H1 (cell line): Measurements from ENCODE around the gene WNT3A. TPM values are rescaled to one million over a fixed set of nuclear protein-coding genes. Genes with fewer than 3 reads are reported as not detected.
A peak's percentile ranks its signal among the peaks of the same experiment; 100 is the strongest.

Experiments used
- CTCF ChIA-PET: fragments of 300-600 bp; sonication (Branson Sonifier 250); formaldehyde crosslinking; loops from one replicate; lab custom pipeline; 2021; ENCODE audit not compliant: partially characterized antibody; lab: Charles Lee
- POLR2A ChIA-PET: fragments of 300-600 bp; sonication (Branson Sonifier 250); formaldehyde crosslinking; loops from one replicate; lab custom pipeline; 2021; ENCODE audit warnings: inconsistent platforms; ENCODE audit not compliant: partially characterized antibody; lab: Charles Lee
- DNase-seq, 2 experiments: peaks; one replicate each; pipeline versions ENCODE4 v3.0.0 to v3.0.0-alpha.2; 2010 to 2022; ENCODE audit warnings: low spot score in 2 of 2, low read depth in 1 of 2, mixed read lengths in 1 of 2
- FAIRE-seq: peaks from 2 replicates; lab custom pipeline; 2011; peaks lifted over from hg19 to GRCh38; lab: Jason Lieb, UNC
- H2AFZ ChIP-seq: 2 replicates; pipeline ENCODE4 v1.8.1; 2012; ENCODE audit warnings: low read length, inconsistent platforms
- H2AK5ac ChIP-seq: 2 replicates; pipeline ENCODE4 v1.6.1; 2013; ENCODE audit warnings: low read depth, low read length
- H2BK120ac ChIP-seq: replicated peaks from 2 replicates; pipeline ENCODE3; 2013; ENCODE audit warnings: low read depth, low read length, inconsistent platforms
- H2BK12ac ChIP-seq: 2 replicates; pipeline ENCODE4 v1.6.1; 2013; ENCODE audit warnings: low read depth, low read length
- H2BK15ac ChIP-seq: 2 replicates; pipeline ENCODE4 v1.6.1; 2013; ENCODE audit warnings: low read length
- H2BK20ac ChIP-seq: 2 replicates; pipeline ENCODE4 v1.6.1; 2013; ENCODE audit warnings: low read length
- H2BK5ac ChIP-seq: 2 replicates; pipeline ENCODE4 v1.6.1; 2013; ENCODE audit warnings: low read depth, low read length
- H3K14ac ChIP-seq: 2 replicates; pipeline ENCODE4 v1.6.1; 2013; ENCODE audit warnings: inconsistent platforms; ENCODE audit not compliant: insufficient read length
- H3K18ac ChIP-seq: 2 replicates; pipeline ENCODE4 v1.6.1; 2013; ENCODE audit warnings: low read length; ENCODE audit errors: extremely low read depth
- H3K23ac ChIP-seq: 2 replicates; pipeline ENCODE4 v1.6.1; 2013; ENCODE audit warnings: inconsistent platforms; ENCODE audit not compliant: insufficient read length
- H3K23me2 ChIP-seq: 2 replicates; pipeline ENCODE4 v1.6.1; 2013; ENCODE audit warnings: low read depth, low read length
- H3K27ac ChIP-seq: 2 replicates; pipeline ENCODE4 v1.6.1; 2011; ENCODE audit warnings: low read depth, low read length, inconsistent platforms
- H3K27me3 ChIP-seq, 4 experiments: replicated peaks in 1 of 4; 1 replicate in 1 of 4; 2 replicates in 3 of 4; pipeline versions ENCODE4 v1.6.1 to v1.8.1; 2011 to 2013; ENCODE audit warnings: low read length in 3 of 4, mild to moderate bottlenecking in 3 of 4, inconsistent platforms in 2 of 4, mixed read lengths in 2 of 4, moderate library complexity in 1 of 4; ENCODE audit not compliant: control insufficient read depth in 3 of 4, insufficient read depth in 3 of 4; ENCODE audit errors: extremely low read depth in 1 of 4
- H3K36me3 ChIP-seq, 4 experiments: 2 replicates each; pipeline versions ENCODE4 v1.6.1 to v1.8.1; 2011 to 2013; ENCODE audit warnings: mild to moderate bottlenecking in 4 of 4, low read length in 3 of 4, moderate library complexity in 2 of 4, control low read depth in 1 of 4, inconsistent platforms in 1 of 4; ENCODE audit not compliant: insufficient read depth in 4 of 4, control insufficient read depth in 2 of 4
- H3K4ac ChIP-seq: replicated peaks from 2 replicates; pipeline ENCODE3; 2013; ENCODE audit warnings: low read length, low read depth, mixed read lengths, inconsistent platforms; ENCODE audit not compliant: insufficient read length
- H3K4me1 ChIP-seq, 4 experiments: replicated peaks in 1 of 4; 1 replicate in 1 of 4; 2 replicates in 3 of 4; pipeline versions ENCODE4 v1.6.1 to v1.8.1; 2011 to 2013; ENCODE audit warnings: low read length in 3 of 4, inconsistent platforms in 2 of 4, mixed read lengths in 1 of 4; ENCODE audit not compliant: insufficient read depth in 4 of 4, control insufficient read depth in 3 of 4
- H3K4me2 ChIP-seq, 2 experiments: 2 replicates each; pipeline versions ENCODE4 v1.6.1 to v1.8.1; 2011 to 2013; ENCODE audit warnings: low read depth in 2 of 2, low read length in 2 of 2, control low read depth in 1 of 2, inconsistent platforms in 1 of 2, mild to moderate bottlenecking in 1 of 2; ENCODE audit not compliant: insufficient read depth in 1 of 2
- H3K4me3 ChIP-seq, 4 experiments: fragments of 200-600, 300-600 bp in 1 of 4; sonication (generic), shearing (Covaris generic), sonication (Bioruptor Twin) in 1 of 4; 2 replicates each; pipeline versions ENCODE4 v1.5.1 to v1.8.1; 2011 to 2016; ENCODE audit warnings: low read length in 4 of 4, low read depth in 3 of 4, control low read depth in 2 of 4, inconsistent platforms in 2 of 4, mild to moderate bottlenecking in 2 of 4, mixed read lengths in 1 of 4, moderate library complexity in 1 of 4; ENCODE audit not compliant: insufficient read depth in 2 of 4; ENCODE audit errors: extremely low read depth in 1 of 4
- H3K56ac ChIP-seq: replicated peaks from 2 replicates; pipeline ENCODE3; 2013; ENCODE audit warnings: low read depth, mild to moderate bottlenecking, mixed read lengths, low read length, inconsistent platforms; ENCODE audit not compliant: insufficient read length
- H3K79me1 ChIP-seq: 2 replicates; pipeline ENCODE4 v1.6.1; 2013; ENCODE audit warnings: low read depth, low read length, control low read depth
- H3K79me2 ChIP-seq, 2 experiments: 2 replicates each; pipeline versions ENCODE4 v1.6.1 to v1.8.1; 2012 to 2013; ENCODE audit warnings: low read length in 2 of 2, mild to moderate bottlenecking in 2 of 2, inconsistent platforms in 1 of 2; ENCODE audit not compliant: insufficient read depth in 2 of 2, control insufficient read depth in 1 of 2
- H3K9ac ChIP-seq, 4 experiments: replicated peaks in 1 of 4; 1 replicate in 1 of 4; 2 replicates in 3 of 4; pipeline versions ENCODE4 v1.6.1 to v1.8.1; 2011 to 2013; ENCODE audit warnings: low read depth in 3 of 4, low read length in 3 of 4, control low read depth in 2 of 4, mild to moderate bottlenecking in 2 of 4, moderate library complexity in 2 of 4, inconsistent platforms in 1 of 4; ENCODE audit errors: extremely low read depth in 1 of 4
- H3K9me3 ChIP-seq, 2 experiments: 2 replicates each; pipeline versions ENCODE4 v1.6.1 to v1.8.1; 2012 to 2013; ENCODE audit warnings: mild to moderate bottlenecking in 2 of 2, moderate library complexity in 2 of 2, control low read depth in 1 of 2, inconsistent platforms in 1 of 2, low read depth in 1 of 2, low read length in 1 of 2, mixed read lengths in 1 of 2; ENCODE audit not compliant: insufficient read depth in 2 of 2
- H4K20me1 ChIP-seq, 2 experiments: replicated peaks in 1 of 2; 2 replicates each; pipeline versions ENCODE3 to v1.8.1; 2011 to 2013; ENCODE audit warnings: inconsistent platforms in 2 of 2, low read length in 2 of 2, mild to moderate bottlenecking in 1 of 2; ENCODE audit not compliant: insufficient read depth in 2 of 2, control insufficient read depth in 1 of 2
- H4K5ac ChIP-seq: 2 replicates; pipeline ENCODE4 v1.6.1; 2013; ENCODE audit warnings: low read length, low read depth, mixed read lengths, inconsistent platforms; ENCODE audit not compliant: insufficient read length
- H4K8ac ChIP-seq: 2 replicates; pipeline ENCODE4 v1.8.0; 2013; ENCODE audit warnings: mild to moderate bottlenecking, moderate library complexity, low read length, inconsistent platforms; ENCODE audit not compliant: insufficient read depth; ENCODE audit errors: extremely low read depth
- H4K91ac ChIP-seq: replicated peaks from 2 replicates; pipeline ENCODE3; 2013; ENCODE audit warnings: low read length, mixed read lengths, inconsistent platforms; ENCODE audit not compliant: insufficient read length
- CHD1 ChIP-seq: IDR thresholded peaks from 2 replicates; pipeline ENCODE4 v1.6.1; 2012; ENCODE audit warnings: low read depth, low read length, improper control_type of control experiment
- JUND ChIP-seq: IDR thresholded peaks from 2 replicates; pipeline ENCODE4 v1.6.1; 2011; ENCODE audit warnings: mild to moderate bottlenecking, improper control_type of control experiment, low read length
- MAFK ChIP-seq: IDR thresholded peaks from 2 replicates; pipeline ENCODE4 v1.6.1; 2012; ENCODE audit warnings: low read depth, mild to moderate bottlenecking, improper control_type of control experiment, low read length
- POLR2A ChIP-seq, 2 experiments: IDR thresholded peaks; 1 replicate in 1 of 2; 2 replicates in 1 of 2; pipeline ENCODE4 v1.6.1; 2011; ENCODE audit warnings: low read depth in 2 of 2, low read length in 2 of 2, mild to moderate bottlenecking in 2 of 2; ENCODE audit errors: control extremely low read depth in 1 of 2
- POLR2AphosphoS5 ChIP-seq: IDR thresholded peaks from 2 replicates; pipeline ENCODE4 v1.6.1; 2011; ENCODE audit warnings: low read depth, low read length
- SIRT6 ChIP-seq: IDR thresholded peaks from one replicate; pipeline ENCODE4 v1.7.1; 2012; ENCODE audit warnings: low read length, inconsistent platforms
- TAF1 ChIP-seq: IDR thresholded peaks from 2 replicates; pipeline ENCODE4 v1.6.1; 2011; ENCODE audit warnings: mild to moderate bottlenecking, low read depth, low read length
- TCF12 ChIP-seq: IDR thresholded peaks from 2 replicates; pipeline ENCODE4 v1.6.1; 2011; ENCODE audit warnings: low read depth, mild to moderate bottlenecking, low read length
- TEAD4 ChIP-seq: IDR thresholded peaks from 2 replicates; pipeline ENCODE4 v1.6.1; 2012; ENCODE audit warnings: low read depth, low read length, inconsistent platforms, mixed read lengths
- YY1 ChIP-seq: IDR thresholded peaks from 2 replicates; pipeline ENCODE4 v1.6.1; 2011; ENCODE audit warnings: low read depth, mild to moderate bottlenecking, low read length
- WGBS, 2 experiments: shearing (Covaris generic) in 1 of 2; methylation state at CpG; one replicate each; pipeline versions ENCODE4 v1.1.6 to v1.1.7; 2013 to 2015; ENCODE audit warnings: low lambda C conversion rate in 2 of 2, mixed read lengths in 2 of 2, inconsistent platforms in 1 of 2, low coverage in 1 of 2, missing lambda C conversion rate in 1 of 2; ENCODE audit not compliant: insufficient replicate concordance in 2 of 2, insufficient coverage in 1 of 2, insufficient read length in 1 of 2; ENCODE audit errors: extremely low coverage in 1 of 2, missing lambda C conversion rate in 1 of 2; 5-methylcytosine and 5-hydroxymethylcytosine counted together
- polyA plus RNA-seq, 7 experiments: library from polyadenylated mRNA; depleted of rRNA in 3 of 7; stranded (reverse) in 5 of 7; unstranded in 2 of 7; fragments of >200 nt in 5 of 7; fragments of 200-250 nt in 2 of 7; gene quantifications; 1 replicate in 5 of 7; 2 replicates in 1 of 7; 4 replicates in 1 of 7; pipeline versions ENCODE4 v1.2.1 to v1.2.3, GENCODE V29; 2011 to 2013; ENCODE audit warnings: missing spikeins in 2 of 7, mixed read lengths in 2 of 7
- total RNA-seq: library from RNA; stranded (reverse); fragmentation: NEBNext Ultra II Directional; extraction: Animal tissue kit (Norgen Biotek cat#: 25700); gene quantifications from 2 replicates; pipeline ENCODE4 v1.2.1, GENCODE V29; 2021
- TF ChIP-seq, protein P1 (sequence below), 3 experiments: IDR thresholded peaks; 1 replicate in 2 of 3; 2 replicates in 1 of 3; pipeline versions ENCODE4 v1.5.1 to v1.6.1; 2011; ENCODE audit warnings: low read length in 3 of 3, mild to moderate bottlenecking in 3 of 3, inconsistent platforms in 2 of 3, low read depth in 1 of 3, moderate library complexity in 1 of 3; ENCODE audit not compliant: insufficient read depth in 1 of 3; ENCODE audit errors: control extremely low read depth in 1 of 3

WNT3A gene
- total and polyA plus RNA-seq, 2 of the 8 experiments (the other 6 are each of a cell fraction or from before 2014, with no cell fraction given), result 0.08 to 0.19 TPM

DNA sequence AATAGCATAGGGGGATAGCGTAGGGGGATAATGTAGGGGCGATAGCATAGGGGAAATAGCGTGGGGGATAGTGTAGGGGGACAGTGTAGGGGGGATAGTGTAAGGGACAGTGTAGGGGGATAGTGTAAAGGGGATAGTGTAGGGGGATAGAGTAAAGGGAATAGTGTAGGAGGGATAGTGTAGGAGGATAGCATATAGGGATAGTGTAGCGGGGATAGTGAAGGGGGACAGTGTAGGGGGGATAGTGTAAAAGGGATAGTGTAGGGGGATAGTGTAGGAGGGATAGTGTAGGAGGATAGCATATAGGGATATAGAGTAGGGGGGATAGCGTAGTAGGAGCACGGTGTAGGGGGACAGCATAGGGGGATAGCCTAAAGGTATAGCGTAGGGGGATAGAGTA is 61.6 kb downstream of the WNT3A start:
- Histone ChIP-seq H3K4ac (no peak overlapping the region), H3K18ac (no peak overlapping the region), H2AFZ (no peak overlapping the region), H3K23ac (no peak overlapping the region), H3K4me2 (no peak overlapping the region), H4K91ac (no peak overlapping the region), H2BK15ac (no peak overlapping the region), H4K8ac (no peak overlapping the region), H2BK5ac (no peak overlapping the region)
- POLR2A ChIA-PET, result no interaction called here
- TF ChIP-seq SIRT6 (no peak), POLR2A (IDR thresholded peaks at IDR 0.05; ENCODE audit: control extremely low read depth in 1 of 2, low read depth in 2 of 2, low read length in 2 of 2) (no peak), TAF1 (no peak), CHD1 (no peak), YY1 (no peak), MAFK (no peak), POLR2AphosphoS5 (peak; percentile 78; the same call in 1 of the 2 replicates), TCF12 (0 out of 2 replicates have a peak, but pooled peaks have one; percentile 30), TEAD4 (no peak), JUND (no peak)
- TF ChIP-seq, protein P1, sequence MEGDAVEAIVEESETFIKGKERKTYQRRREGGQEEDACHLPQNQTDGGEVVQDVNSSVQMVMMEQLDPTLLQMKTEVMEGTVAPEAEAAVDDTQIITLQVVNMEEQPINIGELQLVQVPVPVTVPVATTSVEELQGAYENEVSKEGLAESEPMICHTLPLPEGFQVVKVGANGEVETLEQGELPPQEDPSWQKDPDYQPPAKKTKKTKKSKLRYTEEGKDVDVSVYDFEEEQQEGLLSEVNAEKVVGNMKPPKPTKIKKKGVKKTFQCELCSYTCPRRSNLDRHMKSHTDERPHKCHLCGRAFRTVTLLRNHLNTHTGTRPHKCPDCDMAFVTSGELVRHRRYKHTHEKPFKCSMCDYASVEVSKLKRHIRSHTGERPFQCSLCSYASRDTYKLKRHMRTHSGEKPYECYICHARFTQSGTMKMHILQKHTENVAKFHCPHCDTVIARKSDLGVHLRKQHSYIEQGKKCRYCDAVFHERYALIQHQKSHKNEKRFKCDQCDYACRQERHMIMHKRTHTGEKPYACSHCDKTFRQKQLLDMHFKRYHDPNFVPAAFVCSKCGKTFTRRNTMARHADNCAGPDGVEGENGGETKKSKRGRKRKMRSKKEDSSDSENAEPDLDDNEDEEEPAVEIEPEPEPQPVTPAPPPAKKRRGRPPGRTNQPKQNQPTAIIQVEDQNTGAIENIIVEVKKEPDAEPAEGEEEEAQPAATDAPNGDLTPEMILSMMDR (IDR thresholded peaks at IDR 0.05; ENCODE audit: control extremely low read depth in 1 of 3, insufficient read depth in 1 of 3, low read depth in 1 of 3, low read length in 3 of 3), result no peak
- TF ChIP-seq, all 59 proteins: peak for 2
- H4K5ac ChIP-seq, result no peak overlapping the region
- H3K56ac ChIP-seq, result no peak overlapping the region
- no peak overlapping the region for H3K27ac ChIP-seq
- peaks cover 26% of the 10 kb centered on the region; the same call in 1 of the 2 replicates for H3K23me2 ChIP-seq
- peaks cover 0 to 3% (median 0%) of the 10 kb centered on the region in 4 experiments; a peak in 1 of 7 replicates for H3K4me1 ChIP-seq
- H3K79me1 ChIP-seq, result no peaks in the 10 kb centered on the region
- 90 to 96% methylated on average over 3 of the region's 7 CpGs for WGBS, 2 experiments
- peaks cover 26 to 86% (median 81%) of the 10 kb centered on the region in 4 experiments for H3K27me3 ChIP-seq
- no peak overlapping the region for H2BK20ac ChIP-seq
- no peak overlapping the region for H2AK5ac ChIP-seq
- H2BK120ac ChIP-seq, result no peak overlapping the region
- H4K20me1 ChIP-seq, result peaks cover 3 to 8% of the 10 kb centered on the region in 2 experiments
- CTCF ChIA-PET, result no interaction called here
- FAIRE-seq (no peak), DNase-seq (no peak)
- H2BK12ac ChIP-seq, result no peak overlapping the region
- H3K14ac ChIP-seq, result no peak overlapping the region
- H3K4me3 ChIP-seq, result no peak overlapping the region
- H3K9me3 ChIP-seq, result no peaks in the 10 kb centered on the region
- no peak overlapping the region for H3K9ac ChIP-seq
- H3K79me2 ChIP-seq, result no peaks in the 10 kb centered on the region
- H3K36me3 ChIP-seq, result no peaks in the 10 kb centered on the region
